Measurements from ENCODE around the gene PROKR2.

The PROKR2 gene

GRCh38 chr20:5316188-5317158 lies at the start of gene PROKR2:
Gene PROKR2, minus strand, starts transcription at chr20:5316954. Its CDS starts 2,585 bp downstream, at chr20:5314369.
- Histone ChIP-seq H3K9me3 (ENCODE audit: control insufficient read depth, insufficient read depth, low read length) (no peaks in the 10 kb centered on the region), H3K27me3 (ENCODE audit: control insufficient read depth, insufficient read depth, low read length) (peaks cover 14% of the 10 kb centered on the region), H3K4me1 (ENCODE audit: control insufficient read depth, insufficient read depth, low read length) (no peaks in the 10 kb centered on the region), H3K27ac (ENCODE audit: low read length) (no peak within 1 kb of the TSS), H3K4me3 (ENCODE audit: low read length) (peak within 1 kb of the TSS; percentile 48; the same call in 1 of the 2 replicates), H3K36me3 (ENCODE audit: control insufficient read depth, insufficient read depth, low read length) (no peaks in the 10 kb centered on the region)
- DNase-seq (ENCODE audit: low read depth, low spot score), result peak; percentile 43
- WGBS (ENCODE audit: insufficient coverage, insufficient read length), result no CpG with 5 or more reads among the region's 92 CpGs

DNA sequence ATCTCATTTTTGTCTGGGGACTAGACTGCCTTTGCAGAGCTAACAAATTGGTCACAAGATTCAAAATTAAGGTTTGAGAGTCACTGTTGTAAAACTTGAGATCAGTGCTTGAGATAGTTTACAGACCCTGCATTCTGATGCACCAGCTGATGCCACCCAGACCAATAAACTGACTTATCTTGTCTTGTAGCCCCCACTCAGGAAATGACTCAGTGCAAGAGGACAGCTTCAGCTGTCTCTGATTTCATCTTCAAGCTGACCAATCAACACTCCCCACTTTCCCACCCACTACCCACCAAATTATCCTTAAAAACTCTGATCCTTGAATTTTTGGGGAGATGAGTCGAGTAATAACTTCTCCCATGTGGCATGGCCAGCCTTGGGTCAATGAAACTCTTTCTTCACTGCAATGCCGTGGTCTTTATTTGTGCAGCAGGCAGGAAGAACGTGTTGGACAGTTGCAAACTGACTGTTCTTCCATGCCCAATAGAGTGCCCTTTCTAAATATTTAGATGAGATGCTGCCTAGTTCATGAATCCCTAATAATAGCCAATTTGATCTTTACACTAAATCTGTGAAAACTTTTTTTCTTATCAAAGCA lies 48.3 kb upstream of the PROKR2 start:
- WGBS (ENCODE audit: insufficient coverage, insufficient read length), result no CpG with 5 or more reads among the region's 3 CpGs
- Histone ChIP-seq H3K27me3 (ENCODE audit: control insufficient read depth, insufficient read depth, low read length) (no peaks in the 10 kb centered on the region), H3K9me3 (ENCODE audit: control insufficient read depth, insufficient read depth, low read length) (no peaks in the 10 kb centered on the region), H3K4me3 (ENCODE audit: low read length) (no peak overlapping the region), H3K4me1 (ENCODE audit: control insufficient read depth, insufficient read depth, low read length) (no peaks in the 10 kb centered on the region), H3K36me3 (ENCODE audit: control insufficient read depth, insufficient read depth, low read length) (no peaks in the 10 kb centered on the region), H3K27ac (ENCODE audit: low read length) (no peak overlapping the region)
- DNase-seq (ENCODE audit: low read depth, low spot score), result no peak

GRCh38 chr20:5364136-5364821 lies 47.5 kb upstream of the PROKR2 start:
- DNase-seq (ENCODE audit: low read depth, low spot score), result no peak
- Histone ChIP-seq H3K4me3 (ENCODE audit: low read length) (no peak overlapping the region), H3K27me3 (ENCODE audit: control insufficient read depth, insufficient read depth, low read length) (no peaks in the 10 kb centered on the region), H3K27ac (ENCODE audit: low read length) (no peak overlapping the region), H3K4me1 (ENCODE audit: control insufficient read depth, insufficient read depth, low read length) (no peaks in the 10 kb centered on the region), H3K36me3 (ENCODE audit: control insufficient read depth, insufficient read depth, low read length) (no peaks in the 10 kb centered on the region), H3K9me3 (ENCODE audit: control insufficient read depth, insufficient read depth, low read length) (no peaks in the 10 kb centered on the region)
- WGBS (ENCODE audit: insufficient coverage, insufficient read length), result no CpG with 5 or more reads among the region's 4 CpGs

- WGBS (ENCODE audit: insufficient coverage, insufficient read length), result no CpG with 5 or more reads among the region's 2 CpGs
These were observed 46.0 kb upstream of the PROKR2 start for GRCh38 chr20:5362771-5363170.

DNA sequence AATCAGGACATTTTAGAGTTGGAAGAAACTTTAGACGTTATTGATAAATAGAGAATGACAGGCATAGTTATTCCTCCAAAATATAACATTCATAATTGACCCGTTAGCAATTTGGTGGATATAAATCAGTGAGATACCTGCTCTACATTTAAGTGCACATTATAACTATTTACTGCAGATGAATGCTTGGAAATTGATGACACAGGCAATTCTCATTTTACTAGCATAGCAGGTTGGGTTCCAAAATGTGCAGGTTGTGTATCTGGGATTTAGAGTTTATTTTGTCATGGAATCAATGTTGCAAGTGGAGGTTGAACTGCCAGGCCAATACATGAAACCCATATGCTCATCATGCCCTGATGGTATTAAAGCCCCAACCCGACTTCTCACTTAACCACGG lies 44.4 kb upstream of the PROKR2 start:
- Histone ChIP-seq H3K4me1 (ENCODE audit: control insufficient read depth, insufficient read depth, low read length) (no peaks in the 10 kb centered on the region), H3K9me3 (ENCODE audit: control insufficient read depth, insufficient read depth, low read length) (no peaks in the 10 kb centered on the region), H3K27me3 (ENCODE audit: control insufficient read depth, insufficient read depth, low read length) (no peaks in the 10 kb centered on the region), H3K4me3 (ENCODE audit: low read length) (no peak overlapping the region), H3K36me3 (ENCODE audit: control insufficient read depth, insufficient read depth, low read length) (no peaks in the 10 kb centered on the region), H3K27ac (ENCODE audit: low read length) (no peak overlapping the region)
- no CpG with 5 or more reads among the region's 4 CpGs for WGBS (ENCODE audit: insufficient coverage, insufficient read length)
- DNase-seq (ENCODE audit: low read depth, low spot score), result no peak

More at GRCh38 chr20:5362771-5363170, 46.0 kb upstream of the PROKR2 start:
- Histone ChIP-seq H3K4me1 (ENCODE audit: control insufficient read depth, insufficient read depth, low read length) (no peaks in the 10 kb centered on the region), H3K36me3 (ENCODE audit: control insufficient read depth, insufficient read depth, low read length) (no peaks in the 10 kb centered on the region), H3K4me3 (ENCODE audit: low read length) (no peak overlapping the region), H3K27me3 (ENCODE audit: control insufficient read depth, insufficient read depth, low read length) (no peaks in the 10 kb centered on the region), H3K9me3 (ENCODE audit: control insufficient read depth, insufficient read depth, low read length) (no peaks in the 10 kb centered on the region), H3K27ac (ENCODE audit: low read length) (no peak overlapping the region)
- DNase-seq (ENCODE audit: low read depth, low spot score), result no peak

GRCh38 chr20:5357946-5358345 lies 41.2 kb upstream of the PROKR2 start:
- no peaks in the 10 kb centered on the region for H3K27me3 ChIP-seq (ENCODE audit: control insufficient read depth, insufficient read depth, low read length)
- no CpG with 5 or more reads among the region's 2 CpGs for WGBS (ENCODE audit: insufficient coverage, insufficient read length)
- H3K9me3 ChIP-seq (ENCODE audit: control insufficient read depth, insufficient read depth, low read length), result no peaks in the 10 kb centered on the region
- no peak overlapping the region for H3K27ac ChIP-seq (ENCODE audit: low read length)
- no peak overlapping the region for H3K4me3 ChIP-seq (ENCODE audit: low read length)
- DNase-seq (ENCODE audit: low read depth, low spot score), result no peak
- no peaks in the 10 kb centered on the region for H3K36me3 ChIP-seq (ENCODE audit: control insufficient read depth, insufficient read depth, low read length)
- H3K4me1 ChIP-seq (ENCODE audit: control insufficient read depth, insufficient read depth, low read length), result no peaks in the 10 kb centered on the region

- Histone ChIP-seq H3K27me3 (ENCODE audit: control insufficient read depth, insufficient read depth, low read length) (no peaks in the 10 kb centered on the region), H3K27ac (ENCODE audit: low read length) (no peak overlapping the region), H3K4me1 (ENCODE audit: control insufficient read depth, insufficient read depth, low read length) (no peaks in the 10 kb centered on the region), H3K36me3 (ENCODE audit: control insufficient read depth, insufficient read depth, low read length) (no peaks in the 10 kb centered on the region), H3K4me3 (ENCODE audit: low read length) (no peak overlapping the region), H3K9me3 (ENCODE audit: control insufficient read depth, insufficient read depth, low read length) (no peaks in the 10 kb centered on the region)
- no peak for DNase-seq (ENCODE audit: low read depth, low spot score)
- no CpG with 5 or more reads among the region's 4 CpGs for WGBS (ENCODE audit: insufficient coverage, insufficient read length)
These were observed 40.2 kb upstream of the PROKR2 start for GRCh38 chr20:5356941-5357340.

GRCh38 chr20:5354901-5355300 lies 38.1 kb upstream of the PROKR2 start:
- Histone ChIP-seq H3K36me3 (ENCODE audit: control insufficient read depth, insufficient read depth, low read length) (no peaks in the 10 kb centered on the region), H3K27me3 (ENCODE audit: control insufficient read depth, insufficient read depth, low read length) (no peaks in the 10 kb centered on the region), H3K27ac (ENCODE audit: low read length) (no peak overlapping the region), H3K4me1 (ENCODE audit: control insufficient read depth, insufficient read depth, low read length) (no peaks in the 10 kb centered on the region), H3K4me3 (ENCODE audit: low read length) (no peak overlapping the region), H3K9me3 (ENCODE audit: control insufficient read depth, insufficient read depth, low read length) (no peaks in the 10 kb centered on the region)
- WGBS (ENCODE audit: insufficient coverage, insufficient read length), result no CpG with 5 or more reads among the region's 2 CpGs
- DNase-seq (ENCODE audit: low read depth, low spot score), result no peak

- H3K4me3 ChIP-seq (ENCODE audit: low read length), result no peak overlapping the region
- no peaks in the 10 kb centered on the region for H3K36me3 ChIP-seq (ENCODE audit: control insufficient read depth, insufficient read depth, low read length)
- no peaks in the 10 kb centered on the region for H3K4me1 ChIP-seq (ENCODE audit: control insufficient read depth, insufficient read depth, low read length)
- no peak for DNase-seq (ENCODE audit: low read depth, low spot score)
- no CpG with 5 or more reads among the region's 4 CpGs for WGBS (ENCODE audit: insufficient coverage, insufficient read length)
- no peak overlapping the region for H3K27ac ChIP-seq (ENCODE audit: low read length)
- no peaks in the 10 kb centered on the region for H3K9me3 ChIP-seq (ENCODE audit: control insufficient read depth, insufficient read depth, low read length)
- H3K27me3 ChIP-seq (ENCODE audit: control insufficient read depth, insufficient read depth, low read length), result no peaks in the 10 kb centered on the region
These were observed 37.1 kb upstream of the PROKR2 start for GRCh38 chr20:5353624-5354496.
